ENCODE results near the gene XKR8. TPM values are rescaled to one million over a fixed set of nuclear protein-coding genes. Genes with fewer than 3 reads are reported as not detected.
A peak's percentile ranks its signal among the peaks of the same experiment; 100 is the strongest.

XKR8 gene
- total RNA-seq, result 1 to 10 TPM; 8.7 to 9.0 TPM

- Mint-ChIP-seq H3K27ac (peak within 1 kb of the TSS; percentile 88), H3K27me3 (peaks cover 6% of the 10 kb centered on the region), H3K4me3 (peak within 1 kb of the TSS; percentile 85), H3K9me3 (no peaks in the 10 kb centered on the region), H3K36me3 (peaks cover 3% of the 10 kb centered on the region), H3K4me1 (peaks cover 18% of the 10 kb centered on the region)
- DNase-seq (peak; percentile 91), ATAC-seq (ENCODE audit: low read depth) (peak; percentile 99)
- POLR2A ChIA-PET, result interaction anchor here (0.5 to 2.2 kb wide), 12 partner anchors 8 to 399 kb away, joined by 3 to 10 read pairs (median 4); partner anchors contain the start of gene EYA3
Observed at GRCh38 chr1:27959792-27960603, at the start of gene XKR8. Gene XKR8, plus strand, starts transcription at chr1:27959973. Its CDS starts 97 bp downstream, at chr1:27960070.

GRCh38 chr1:27912429-27912828, 47.3 kb upstream of the XKR8 start:
- H3K27me3 Mint-ChIP-seq, result peaks cover 3% of the 10 kb centered on the region
- ATAC-seq (ENCODE audit: low read depth), result no peak
- POLR2A ChIA-PET, result no interaction called here
- peak overlapping the region; percentile 27 for H3K4me3 Mint-ChIP-seq
- H3K27ac Mint-ChIP-seq, result peak overlapping the region; percentile 16
- no peak for DNase-seq
- H3K4me1 Mint-ChIP-seq, result peaks cover 22% of the 10 kb centered on the region
- H3K36me3 Mint-ChIP-seq, result peaks cover 12% of the 10 kb centered on the region
- H3K9me3 Mint-ChIP-seq, result peaks cover 2% of the 10 kb centered on the region

GRCh38 chr1:27915082-27915575, 44.6 kb upstream of the XKR8 start:
- DNase-seq, result no peak
- Mint-ChIP-seq H3K9me3 (peaks cover 2% of the 10 kb centered on the region), H3K27me3 (peaks cover 15% of the 10 kb centered on the region), H3K36me3 (peaks cover 10% of the 10 kb centered on the region), H3K27ac (peak overlapping the region; percentile 96), H3K4me1 (peaks cover 18% of the 10 kb centered on the region), H3K4me3 (peak overlapping the region; percentile 95)
- ATAC-seq (ENCODE audit: low read depth), result no peak
- POLR2A ChIA-PET, result no interaction called here

GRCh38 chr1:27922272-27922671, 37.5 kb upstream of the XKR8 start:
- ATAC-seq (ENCODE audit: low read depth) (no peak), DNase-seq (no peak)
- H3K27me3 Mint-ChIP-seq, result peaks cover 25% of the 10 kb centered on the region
- no peak overlapping the region for H3K4me3 Mint-ChIP-seq
- H3K4me1 Mint-ChIP-seq, result no peaks in the 10 kb centered on the region
- POLR2A ChIA-PET, result interaction anchor here (0.6 kb wide), 1 partner anchor 815 kb away, joined by 3 read pairs; the partner anchor contains the start of gene YTHDF2
- H3K27ac Mint-ChIP-seq, result no peak overlapping the region
- no peaks in the 10 kb centered on the region for H3K9me3 Mint-ChIP-seq
- no peaks in the 10 kb centered on the region for H3K36me3 Mint-ChIP-seq

- Mint-ChIP-seq H3K36me3 (peaks cover 3% of the 10 kb centered on the region), H3K27ac (no peak overlapping the region), H3K4me3 (no peak overlapping the region), H3K9me3 (no peaks in the 10 kb centered on the region), H3K4me1 (peaks cover 22% of the 10 kb centered on the region), H3K27me3 (peaks cover 8% of the 10 kb centered on the region)
- POLR2A ChIA-PET, result no interaction called here
- ATAC-seq (ENCODE audit: low read depth) (no peak), DNase-seq (no peak)
Observed at GRCh38 chr1:27928216-27928954, 31.4 kb upstream of the XKR8 start.

- peaks cover 3% of the 10 kb centered on the region for H3K36me3 Mint-ChIP-seq
- ATAC-seq (ENCODE audit: low read depth), result peak; percentile 73
- H3K4me1 Mint-ChIP-seq, result peaks cover 34% of the 10 kb centered on the region
- POLR2A ChIA-PET, result interaction anchor here (1.1 kb wide), 1 partner anchor 157 kb away, joined by 3 read pairs; the partner anchor contains the start of gene EYA3
- no peak for DNase-seq
- peaks cover 14% of the 10 kb centered on the region for H3K27me3 Mint-ChIP-seq
- H3K9me3 Mint-ChIP-seq, result no peaks in the 10 kb centered on the region
- peak overlapping the region; percentile 66 for H3K4me3 Mint-ChIP-seq
- H3K27ac Mint-ChIP-seq, result peak overlapping the region; percentile 4
Observed at GRCh38 chr1:27931184-27931583, 28.6 kb upstream of the XKR8 start.

GRCh38 chr1:27931759-27932158, 28.0 kb upstream of the XKR8 start:
- DNase-seq, result no peak
- H3K4me3 Mint-ChIP-seq, result peak overlapping the region; percentile 66
- H3K27ac Mint-ChIP-seq, result no peak overlapping the region
- peaks cover 15% of the 10 kb centered on the region for H3K27me3 Mint-ChIP-seq
- POLR2A ChIA-PET, result interaction anchor here (0.7 kb wide), 1 partner anchor 76 kb away, joined by 3 read pairs; no protein-coding TSS in a partner anchor
- peaks cover 34% of the 10 kb centered on the region for H3K4me1 Mint-ChIP-seq
- no peaks in the 10 kb centered on the region for H3K9me3 Mint-ChIP-seq
- H3K36me3 Mint-ChIP-seq, result peaks cover 3% of the 10 kb centered on the region
- ATAC-seq (ENCODE audit: low read depth), result peak; percentile 49

GRCh38 chr1:27934818-27935549, 24.8 kb upstream of the XKR8 start, which contains the start of gene SMPDL3B:
Gene SMPDL3B, plus strand, starts transcription at chr1:27935000. Its CDS starts 184 bp downstream, at chr1:27935184.
- peaks cover 40% of the 10 kb centered on the region for H3K4me1 Mint-ChIP-seq
- peaks cover 3% of the 10 kb centered on the region for H3K36me3 Mint-ChIP-seq
- H3K4me3 Mint-ChIP-seq, result peak within 1 kb of the TSS; percentile 59
- ATAC-seq (ENCODE audit: low read depth) (no peak), DNase-seq (no peak)
- peaks cover 15% of the 10 kb centered on the region for H3K27me3 Mint-ChIP-seq
- H3K9me3 Mint-ChIP-seq, result no peaks in the 10 kb centered on the region
- peak within 1 kb of the TSS; percentile 25 for H3K27ac Mint-ChIP-seq
- POLR2A ChIA-PET, result interaction anchor here (0.7 kb wide), 1 partner anchor 27 kb away, joined by 3 read pairs; no protein-coding TSS in a partner anchor

GRCh38 chr1:27935721-27936120, 24.1 kb upstream of the XKR8 start:
- no peak overlapping the region for H3K27ac Mint-ChIP-seq
- POLR2A ChIA-PET, result interaction anchor here (0.7 kb wide), 1 partner anchor 26 kb away, joined by 3 read pairs; no protein-coding TSS in a partner anchor

GRCh38 chr1:27936370-27936769, 23.4 kb upstream of the XKR8 start:
- no peak overlapping the region for H3K4me3 Mint-ChIP-seq
- peaks cover 42% of the 10 kb centered on the region for H3K4me1 Mint-ChIP-seq
- POLR2A ChIA-PET, result no interaction called here
- no peak overlapping the region for H3K27ac Mint-ChIP-seq
- peaks cover 3% of the 10 kb centered on the region for H3K36me3 Mint-ChIP-seq
- DNase-seq (no peak), ATAC-seq (ENCODE audit: low read depth) (no peak)
- no peaks in the 10 kb centered on the region for H3K9me3 Mint-ChIP-seq
- peaks cover 15% of the 10 kb centered on the region for H3K27me3 Mint-ChIP-seq

More at GRCh38 chr1:27935721-27936120, 24.1 kb upstream of the XKR8 start:
- H3K4me3 Mint-ChIP-seq, result peak overlapping the region; percentile 59
- H3K4me1 Mint-ChIP-seq, result peaks cover 46% of the 10 kb centered on the region
- ATAC-seq (ENCODE audit: low read depth), result no peak
- H3K27me3 Mint-ChIP-seq, result peaks cover 15% of the 10 kb centered on the region
- no peaks in the 10 kb centered on the region for H3K9me3 Mint-ChIP-seq
- DNase-seq, result no peak
- peaks cover 3% of the 10 kb centered on the region for H3K36me3 Mint-ChIP-seq

- Mint-ChIP-seq H3K27ac (no peak overlapping the region), H3K4me3 (no peak overlapping the region), H3K4me1 (peaks cover 32% of the 10 kb centered on the region), H3K9me3 (no peaks in the 10 kb centered on the region), H3K27me3 (peaks cover 15% of the 10 kb centered on the region), H3K36me3 (peaks cover 2% of the 10 kb centered on the region)
- POLR2A ChIA-PET, result interaction anchor here (1.1 kb wide), 1 partner anchor 22 kb away, joined by 6 read pairs; the partner anchor contains the start of gene XKR8
- no peak for DNase-seq
- ATAC-seq (ENCODE audit: low read depth), result no peak
Observed at GRCh38 chr1:27937524-27937836, 22.3 kb upstream of the XKR8 start.

- Mint-ChIP-seq H3K36me3 (no peaks in the 10 kb centered on the region), H3K27ac (no peak overlapping the region), H3K4me1 (peaks cover 36% of the 10 kb centered on the region), H3K9me3 (no peaks in the 10 kb centered on the region), H3K4me3 (no peak overlapping the region), H3K27me3 (peaks cover 15% of the 10 kb centered on the region)
- ATAC-seq (ENCODE audit: low read depth) (no peak), DNase-seq (no peak)
- POLR2A ChIA-PET, result interaction anchor here (0.6 to 1.1 kb wide), 2 partner anchors 21 to 43 kb away, joined by 3 to 6 read pairs; partner anchors contain the start of gene XKR8
Observed at GRCh38 chr1:27938488-27938887, 21.3 kb upstream of the XKR8 start.
